Measurements from ENCODE around the gene ISCA1.
"Not testable (repeated sequence)": the region's sequence is repeated elsewhere in the genome, so short reads cannot be mapped to it uniquely, and the experiment has no call there.

Gene ISCA1

DNA sequence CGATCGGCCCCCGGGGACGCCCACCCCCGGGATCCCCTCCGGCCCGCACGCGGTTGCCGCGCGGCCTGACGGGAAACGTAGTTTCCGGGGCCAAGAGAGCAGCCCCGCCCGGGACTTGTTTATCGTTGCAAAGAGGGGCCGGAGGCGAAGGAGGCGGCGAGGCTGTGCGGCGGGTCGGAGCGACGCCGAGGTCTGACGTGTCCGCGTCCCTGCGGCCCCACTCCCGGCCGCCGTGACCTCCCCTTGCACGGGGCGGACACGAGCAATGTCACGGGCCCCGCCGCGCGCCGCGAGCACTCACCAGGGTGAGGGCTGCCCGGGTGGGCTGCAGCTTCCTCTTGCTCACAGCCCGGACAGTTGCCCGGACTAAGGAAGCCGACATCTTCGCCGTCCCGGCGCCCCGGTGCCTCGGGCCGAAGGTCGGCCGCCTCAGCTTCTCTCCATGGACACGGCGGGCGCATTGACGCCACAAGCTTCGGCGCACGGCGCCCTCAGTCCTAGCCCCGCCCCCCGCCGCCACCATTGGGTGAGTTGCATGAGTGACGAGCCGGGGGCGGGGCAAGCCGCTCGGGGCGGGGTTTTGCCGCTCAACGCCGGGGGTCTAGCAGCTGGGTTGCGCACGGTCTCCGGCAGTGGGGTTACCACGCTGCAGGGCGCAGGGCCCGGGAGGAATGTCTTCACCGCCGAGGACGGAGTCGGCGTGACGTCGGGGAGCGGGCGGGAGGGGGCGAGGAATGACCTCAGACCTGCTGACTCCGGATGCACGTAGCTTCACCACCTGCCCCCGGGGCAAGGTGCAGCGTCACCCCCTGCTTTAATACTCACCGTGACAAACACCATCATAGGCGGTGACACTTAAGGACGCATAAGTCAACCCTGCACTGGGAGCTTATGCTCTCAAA lies at the start of gene ISCA1:
ISCA1 (minus strand) TSS at position 462 of the 902 bp plus-strand sequence; CDS start at position 382, 80 bp downstream.
- peak; percentile 85 for DNase-seq

DNA sequence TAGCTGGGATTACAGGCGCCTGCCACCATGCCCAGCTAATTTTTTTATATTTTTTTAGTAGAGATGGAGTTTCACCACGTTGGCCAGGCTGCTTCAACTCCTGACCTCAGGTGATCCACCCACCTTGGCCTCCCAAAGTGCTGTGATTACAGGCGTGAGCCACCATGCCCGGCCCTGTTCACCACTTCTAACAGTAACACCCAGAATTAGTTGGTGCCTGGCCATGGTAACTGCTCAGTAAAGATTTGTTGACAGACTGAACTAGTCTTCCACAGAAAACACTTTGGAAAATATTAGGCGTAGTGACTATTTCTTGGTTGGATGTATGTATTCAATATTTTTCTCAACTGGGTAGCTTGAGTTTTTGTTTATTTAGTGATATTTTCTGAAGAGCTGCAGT lies 47.8 kb upstream of the ISCA1 start:
- DNase-seq: no peak

DNA sequence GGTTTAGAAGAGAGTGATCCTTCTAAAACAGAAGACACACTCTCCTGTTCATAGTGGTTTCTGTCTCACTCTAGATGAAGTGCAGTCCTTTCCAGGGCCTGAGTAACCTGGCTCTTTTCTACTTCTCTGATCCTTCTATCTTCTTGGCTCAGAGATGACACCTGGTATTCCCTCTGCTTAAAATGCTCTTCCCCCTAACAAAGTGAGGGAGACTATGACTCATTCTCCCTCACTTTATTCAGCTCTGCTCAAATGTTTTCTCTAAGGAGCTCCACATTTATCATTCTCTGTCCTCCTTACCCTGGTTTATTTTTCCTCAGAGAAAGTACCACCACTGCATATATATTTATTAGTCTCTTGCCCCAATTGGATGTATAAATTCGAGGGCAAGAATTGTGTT lies 47.3 kb upstream of the ISCA1 start:
- no peak for DNase-seq

DNA sequence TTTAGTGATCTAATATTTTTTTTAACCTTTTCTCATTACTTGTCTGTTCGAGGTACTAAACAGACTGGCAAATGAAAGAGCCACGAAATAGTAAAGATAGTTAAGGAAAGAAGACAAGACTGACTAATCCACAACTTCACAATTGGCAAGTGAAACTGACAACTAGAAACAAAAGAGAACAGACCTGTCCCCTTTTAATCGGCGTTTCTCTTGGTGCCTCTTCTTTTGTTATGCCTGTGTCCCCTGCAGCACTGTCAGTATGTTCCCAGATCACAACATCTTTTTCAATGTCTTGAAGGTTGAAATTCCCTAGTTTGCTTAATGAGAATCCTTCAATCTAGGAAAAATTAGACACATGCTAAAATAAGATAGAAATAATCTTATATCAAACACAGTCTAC lies 45.8 kb upstream of the ISCA1 start:
- DNase-seq: no peak

DNA sequence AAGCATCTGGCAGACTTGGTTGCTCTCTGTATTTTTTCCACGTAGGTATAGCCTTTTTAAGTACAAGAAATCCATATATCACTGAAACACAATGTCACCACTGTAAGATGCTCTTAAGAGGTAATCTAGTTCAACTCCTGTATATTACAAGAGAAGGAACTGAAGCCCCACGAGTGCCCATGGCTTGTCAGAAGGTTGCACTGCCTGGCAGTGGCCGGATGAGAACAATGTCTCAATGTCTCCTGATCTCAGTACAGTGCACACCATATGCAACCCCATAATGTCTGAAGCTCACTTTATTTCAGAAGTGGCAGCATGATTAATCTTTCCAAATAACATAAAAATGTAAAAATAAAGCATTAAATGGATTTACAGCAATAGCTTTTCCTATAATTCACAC lies 44.2 kb upstream of the ISCA1 start:
- DNase-seq: no peak

GRCh38 chr9:86324901-86325300 lies 42.6 kb upstream of the ISCA1 start:
- DNase-seq: no peak

- no peak for DNase-seq
These were observed 42.0 kb upstream of the ISCA1 start for GRCh38 chr9:86324308-86324707.

DNA sequence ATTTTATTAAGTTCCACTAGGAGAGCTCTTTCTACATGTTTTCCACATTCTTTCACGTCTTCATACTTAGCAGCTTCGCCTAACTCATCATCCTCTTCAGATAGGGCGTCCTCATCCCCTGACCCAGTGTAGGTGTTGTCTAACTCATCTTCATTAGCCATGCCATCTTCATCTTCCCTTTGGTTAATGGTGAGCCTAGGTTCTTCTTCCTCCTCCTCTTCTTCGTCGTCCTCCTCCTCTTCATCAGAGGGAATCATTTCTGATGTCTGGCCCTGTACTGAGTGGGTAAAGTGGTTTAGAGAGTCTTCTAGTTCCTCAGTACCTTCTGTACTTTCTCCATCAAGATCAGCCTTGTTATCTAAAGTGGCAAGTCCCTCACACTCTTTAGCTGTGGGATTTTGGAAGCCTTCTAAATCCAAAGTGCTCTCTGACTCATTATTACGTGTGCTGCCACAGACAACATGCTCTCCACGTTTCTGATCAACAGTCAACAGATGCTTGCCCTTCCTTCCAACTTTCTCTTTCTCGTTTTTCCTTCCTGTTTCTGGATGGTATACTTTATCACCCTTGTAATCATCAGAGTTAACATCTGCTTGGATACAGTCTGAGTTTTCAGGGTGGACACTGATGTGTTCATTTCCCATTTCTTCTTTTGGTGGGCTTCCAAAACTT lies 40.8 kb upstream of the ISCA1 start:
- DNase-seq: no peak

GRCh38 chr9:86321373-86321772 lies 39.0 kb upstream of the ISCA1 start:
- peak; percentile 78 for DNase-seq

- DNase-seq: no peak
These were observed 35.8 kb upstream of the ISCA1 start for GRCh38 chr9:86318187-86318586.

DNA sequence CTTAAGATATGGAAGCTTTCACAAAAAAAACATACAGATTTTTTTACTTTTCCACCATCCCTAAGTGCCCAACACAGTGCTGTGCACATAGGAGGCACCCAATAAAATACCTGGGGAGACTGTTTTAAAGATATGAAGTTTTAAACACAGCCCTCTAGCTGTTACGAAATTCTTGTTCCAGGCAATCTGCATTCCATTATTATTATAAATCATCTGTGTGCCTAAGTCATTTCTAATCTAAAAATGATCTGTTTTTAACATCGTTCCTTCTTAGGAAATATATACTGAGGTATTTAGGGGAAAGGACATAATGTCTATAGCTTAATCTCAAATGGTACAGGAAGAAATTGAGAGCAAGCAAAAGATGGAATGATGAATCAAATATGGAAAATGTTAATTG lies 32.7 kb upstream of the ISCA1 start:
- DNase-seq: no peak

DNA sequence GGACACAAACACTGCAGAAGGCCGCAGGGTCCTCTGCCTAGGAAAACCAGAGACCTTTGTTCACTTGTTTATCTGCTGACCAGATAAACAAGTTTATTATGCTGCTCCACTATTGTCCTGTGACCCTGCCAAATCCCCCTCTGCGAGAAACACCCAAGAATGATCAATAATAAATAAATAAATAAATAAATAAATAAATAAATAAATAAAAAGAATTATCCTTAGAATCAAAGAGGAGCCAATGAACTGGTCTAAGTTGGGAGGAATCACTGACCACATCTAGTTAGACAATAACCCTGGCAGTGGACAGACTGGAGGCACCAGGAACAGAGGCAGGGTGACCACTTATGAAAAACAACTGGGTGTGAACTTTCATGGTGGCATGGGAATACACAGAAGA lies 30.6 kb upstream of the ISCA1 start:
- not testable (repeated sequence) for DNase-seq

DNA sequence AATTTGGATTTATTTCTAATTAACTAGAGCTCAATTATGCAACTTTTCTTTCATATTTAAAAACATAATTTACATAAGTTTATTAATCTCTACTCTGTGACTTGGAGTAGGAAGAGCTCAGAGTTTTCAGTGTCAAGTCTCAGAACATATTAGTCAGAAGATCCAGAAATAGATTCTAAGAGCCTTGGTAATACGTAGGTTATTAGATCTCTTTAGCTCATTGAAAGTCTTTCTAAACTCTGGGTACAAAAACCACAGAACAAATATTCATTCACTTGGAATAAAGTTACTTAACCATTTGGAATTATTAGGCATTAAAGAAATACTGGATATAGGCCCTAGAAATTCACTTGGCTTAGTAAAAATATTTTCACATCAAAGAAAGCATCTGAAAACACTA lies 26.3 kb upstream of the ISCA1 start:
- no peak for DNase-seq

DNA sequence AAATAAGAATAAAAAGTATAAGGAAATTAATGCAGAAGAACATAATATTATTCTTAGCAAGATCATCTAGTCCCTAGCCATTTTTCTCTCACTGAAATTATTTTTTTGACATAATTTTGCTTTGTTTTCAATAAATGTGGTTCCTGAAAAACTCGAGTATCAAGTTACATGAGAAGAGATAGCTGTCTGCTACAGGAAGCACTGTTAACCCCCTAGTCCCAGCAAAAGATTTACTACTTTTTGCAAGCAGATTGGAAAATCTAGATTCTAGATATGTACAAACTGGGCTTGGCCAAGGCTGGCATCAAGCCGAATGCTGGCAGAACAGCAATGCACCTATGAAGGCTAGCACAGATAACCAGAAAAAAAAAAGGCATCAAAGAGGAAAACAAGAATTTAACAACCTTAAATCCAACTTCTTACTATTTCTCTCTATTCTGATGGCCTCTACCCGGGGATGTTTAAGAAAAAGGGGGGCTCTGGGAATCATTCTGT lies 21.9 kb upstream of the ISCA1 start:
- no peak for DNase-seq

DNA sequence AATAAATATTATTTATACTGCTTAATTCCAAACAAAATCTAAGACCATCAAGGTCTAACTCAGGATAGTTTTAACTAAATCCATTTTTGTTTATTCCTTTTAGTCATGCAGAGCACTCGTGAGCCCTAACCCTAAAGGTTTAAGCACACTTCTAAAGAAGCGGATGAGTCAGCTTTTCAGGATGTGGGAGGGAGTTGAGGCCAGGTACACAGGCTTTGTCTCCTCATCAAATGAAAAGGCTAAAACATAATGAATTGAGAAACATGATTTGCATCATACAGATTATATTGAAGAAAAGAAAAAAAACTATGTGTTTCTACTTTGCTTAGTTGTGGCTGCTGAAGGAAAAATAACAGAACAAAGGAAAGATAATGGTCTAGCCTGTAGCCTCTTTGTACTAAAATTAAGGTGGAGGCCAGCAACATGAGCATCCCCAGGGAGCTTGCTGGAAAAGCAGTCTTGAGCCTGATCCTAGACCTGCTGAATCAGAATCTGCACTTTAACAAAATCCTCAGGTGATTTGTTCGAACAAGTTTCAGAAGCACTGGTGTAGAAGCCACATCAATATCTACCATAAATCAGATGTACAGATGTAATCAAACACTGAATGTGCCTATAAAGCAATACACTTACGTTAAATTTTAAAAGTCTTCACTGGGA lies 21.1 kb upstream of the ISCA1 start:
- DNase-seq: no peak

GRCh38 chr9:86301686-86302085 lies 19.3 kb upstream of the ISCA1 start:
- DNase-seq: no peak

GRCh38 chr9:86300701-86301100 lies 18.4 kb upstream of the ISCA1 start:
- no peak for DNase-seq

- no peak for DNase-seq
These were observed 16.5 kb upstream of the ISCA1 start for GRCh38 chr9:86298873-86299272.

DNA sequence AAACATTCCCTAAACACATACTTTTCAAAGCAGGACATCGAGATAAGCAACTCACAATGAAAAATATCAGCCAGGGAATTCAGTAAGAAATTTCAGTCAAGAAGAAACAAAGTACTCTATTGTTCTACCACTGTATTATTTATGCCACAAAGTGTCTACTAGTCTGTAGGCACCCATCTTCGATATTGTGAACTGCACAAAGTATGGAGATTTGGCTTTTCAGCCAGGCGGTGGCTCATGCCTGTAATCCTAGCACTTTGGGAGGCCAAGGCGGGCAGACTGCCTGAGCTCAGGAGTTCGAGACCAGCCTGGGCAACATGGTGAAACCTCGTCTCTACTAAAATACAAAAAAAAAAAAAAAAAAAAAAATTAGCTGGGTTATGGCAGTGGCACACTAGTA lies 8.0 kb upstream of the ISCA1 start:
- DNase-seq: not testable (repeated sequence)

- no peak for DNase-seq
These were observed 6.3 kb upstream of the ISCA1 start for GRCh38 chr9:86288499-86289198.

DNA sequence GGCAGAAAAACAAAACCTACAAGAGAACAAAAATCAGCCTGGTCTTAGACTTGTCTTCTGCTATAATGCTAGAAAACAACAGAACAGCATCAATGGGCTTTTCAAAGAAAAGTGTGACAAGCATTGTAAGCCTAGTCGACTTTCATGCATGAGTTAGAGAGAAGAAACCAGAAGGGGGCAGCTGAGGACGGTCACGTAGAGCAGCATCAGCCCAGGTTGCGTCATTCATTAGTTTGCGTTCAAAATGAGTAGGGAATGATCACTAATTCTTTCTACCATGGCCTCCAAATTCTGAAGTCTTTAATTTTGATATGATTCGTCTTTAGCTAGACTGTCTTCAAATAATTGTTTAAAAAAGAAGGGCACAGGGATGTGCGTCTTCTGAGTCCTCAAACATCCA lies 4.7 kb upstream of the ISCA1 start:
- no peak for DNase-seq

GRCh38 chr9:86286278-86286677 lies 3.9 kb upstream of the ISCA1 start:
- no peak for DNase-seq

DNA sequence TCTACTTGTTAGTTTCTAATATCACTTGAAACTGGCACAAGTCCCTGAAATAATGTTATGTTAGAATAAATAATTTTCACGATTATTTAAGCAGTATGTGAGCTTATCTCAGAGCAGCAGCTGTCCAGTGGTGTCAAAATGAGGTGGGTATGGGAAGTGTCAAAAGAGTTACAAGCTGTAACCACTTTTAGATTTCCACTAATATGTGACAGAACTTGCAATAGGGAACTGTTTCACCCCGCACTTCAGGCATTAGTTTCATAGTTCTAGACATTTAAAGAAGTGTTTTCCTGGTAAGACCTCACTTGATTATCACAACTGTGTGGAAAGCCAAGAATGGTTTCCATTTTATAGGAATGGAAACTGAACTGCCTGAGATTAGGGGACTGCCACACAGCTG lies 2.9 kb upstream of the ISCA1 start:
- no peak for DNase-seq

All from amniotic stem cell (primary cell).